Ovary (tissue), 3 donors: Measurements from ENCODE around the gene MYO1A.

Source experiments
- POLR2A ChIP-seq: fragments of 450-650 bp; IDR thresholded peaks from one replicate; pipeline ENCODE4 v1.6.1; 2017; ENCODE audit warnings: antibody characterized with exemption, mild to moderate bottlenecking, moderate library complexity
- TF ChIP-seq, protein P1 (sequence below), 3 donors: fragments of 450-650 bp in 2 of 3; fragments of 200-600 bp in 1 of 3; IDR thresholded peaks; one replicate each; pipeline versions ENCODE4 v1.5.1 to v1.8.0; 2016 to 2022; ENCODE audit warnings: antibody characterized with exemption in 3 of 3, mild to moderate bottlenecking in 1 of 3
- donor health status: DM: no; HTN: no; CAD: no.

DNA sequence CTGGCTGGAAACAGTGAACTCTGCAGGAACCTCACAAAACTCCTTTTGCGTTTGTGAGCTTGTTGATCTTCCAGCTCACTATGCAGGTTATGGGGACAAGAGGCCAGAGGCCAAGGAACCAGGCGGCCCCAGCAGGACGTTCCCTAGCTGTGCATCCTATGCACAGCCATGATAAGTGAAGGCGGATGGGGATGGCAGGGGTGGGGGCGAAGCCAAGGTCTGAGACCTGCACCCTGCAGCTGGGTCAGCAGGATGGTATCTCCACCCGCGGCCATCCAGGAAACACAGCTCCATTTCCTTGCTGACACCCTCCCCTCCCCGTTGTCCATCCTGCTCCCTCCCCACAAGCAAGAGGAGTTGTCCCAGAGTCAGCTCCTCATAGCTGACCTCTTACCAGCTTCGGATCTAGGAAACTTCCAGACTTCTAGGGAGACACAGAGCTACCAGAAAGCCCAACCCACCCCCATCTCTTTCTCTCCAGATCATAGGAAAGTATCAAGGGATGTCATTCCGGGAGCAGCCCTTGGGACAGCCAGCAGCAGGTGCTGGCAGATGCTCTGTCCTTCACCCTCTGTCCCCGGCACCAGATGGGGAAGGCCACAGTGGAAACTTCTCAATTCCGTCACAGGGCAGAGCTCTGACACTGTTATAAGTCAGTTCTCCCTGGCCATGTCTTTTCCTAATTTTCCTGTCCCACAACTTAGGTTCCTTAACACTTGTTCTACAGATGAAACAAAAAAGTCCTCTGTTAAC, 53.0 kb downstream of the MYO1A start:
- TF ChIP-seq, protein P1, sequence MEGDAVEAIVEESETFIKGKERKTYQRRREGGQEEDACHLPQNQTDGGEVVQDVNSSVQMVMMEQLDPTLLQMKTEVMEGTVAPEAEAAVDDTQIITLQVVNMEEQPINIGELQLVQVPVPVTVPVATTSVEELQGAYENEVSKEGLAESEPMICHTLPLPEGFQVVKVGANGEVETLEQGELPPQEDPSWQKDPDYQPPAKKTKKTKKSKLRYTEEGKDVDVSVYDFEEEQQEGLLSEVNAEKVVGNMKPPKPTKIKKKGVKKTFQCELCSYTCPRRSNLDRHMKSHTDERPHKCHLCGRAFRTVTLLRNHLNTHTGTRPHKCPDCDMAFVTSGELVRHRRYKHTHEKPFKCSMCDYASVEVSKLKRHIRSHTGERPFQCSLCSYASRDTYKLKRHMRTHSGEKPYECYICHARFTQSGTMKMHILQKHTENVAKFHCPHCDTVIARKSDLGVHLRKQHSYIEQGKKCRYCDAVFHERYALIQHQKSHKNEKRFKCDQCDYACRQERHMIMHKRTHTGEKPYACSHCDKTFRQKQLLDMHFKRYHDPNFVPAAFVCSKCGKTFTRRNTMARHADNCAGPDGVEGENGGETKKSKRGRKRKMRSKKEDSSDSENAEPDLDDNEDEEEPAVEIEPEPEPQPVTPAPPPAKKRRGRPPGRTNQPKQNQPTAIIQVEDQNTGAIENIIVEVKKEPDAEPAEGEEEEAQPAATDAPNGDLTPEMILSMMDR (IDR thresholded peaks at IDR 0.05) = no peak
- no peak for TF ChIP-seq POLR2A
